GM03348 (cell line): Measurements from ENCODE around the gene CTIF.
"Not testable (repeated sequence)": the region's sequence is repeated elsewhere in the genome, so short reads cannot be mapped to it uniquely, and the experiment has no call there.

ENCODE experiments used
- DNase-seq: peaks from one replicate; pipeline ENCODE4 v3.0.0; 2012; ENCODE audit warnings: low spot score

CTIF gene

GRCh38 chr18:48803951-48804855 lies 265.4 kb downstream of the CTIF start:
- DNase-seq = no peak

GRCh38 chr18:48804856-48805610 lies 266.2 kb downstream of the CTIF start:
- no peak for DNase-seq

- no peak for DNase-seq
Measured at GRCh38 chr18:48805826-48806535, 267.1 kb downstream of the CTIF start.

- DNase-seq = peak; percentile 56
Measured at GRCh38 chr18:48806551-48807261, 267.9 kb downstream of the CTIF start.

- DNase-seq = no peak
Measured at GRCh38 chr18:48808476-48808875, 269.6 kb downstream of the CTIF start.

GRCh38 chr18:48809365-48809764 lies 270.5 kb downstream of the CTIF start:
- DNase-seq = no peak

- no peak for DNase-seq
Measured at GRCh38 chr18:48810805-48811204, 272.0 kb downstream of the CTIF start.

- DNase-seq = no peak
Measured at GRCh38 chr18:48811401-48811800, 272.6 kb downstream of the CTIF start.

- not testable (repeated sequence) for DNase-seq
Measured at GRCh38 chr18:48811977-48812451, 273.2 kb downstream of the CTIF start.

GRCh38 chr18:48813321-48813720 lies 274.5 kb downstream of the CTIF start:
- no peak for DNase-seq

- no peak for DNase-seq
Measured at GRCh38 chr18:48813833-48814489, 275.1 kb downstream of the CTIF start.

- no peak for DNase-seq
Measured at GRCh38 chr18:48814490-48815178, 275.8 kb downstream of the CTIF start.

- no peak for DNase-seq
Measured at GRCh38 chr18:48815179-48815515, 276.3 kb downstream of the CTIF start.

- no peak for DNase-seq
Measured at GRCh38 chr18:48815581-48816324, 276.9 kb downstream of the CTIF start.

GRCh38 chr18:48816554-48816953 lies 277.7 kb downstream of the CTIF start:
- DNase-seq = no peak

- DNase-seq = no peak
Measured at GRCh38 chr18:48817021-48817461, 278.2 kb downstream of the CTIF start.

GRCh38 chr18:48818329-48819254 lies 279.8 kb downstream of the CTIF start:
- no peak for DNase-seq

- no peak for DNase-seq
Measured at GRCh38 chr18:48819276-48819675, 280.4 kb downstream of the CTIF start.
